IPS-NIHi7 (cell line): ENCODE measurements around the gene ADCY5.

Experiments
- DNase-seq: peaks from one replicate; pipeline ENCODE4 v3.0.0; 2012; ENCODE audit warnings: mixed read lengths; ENCODE audit errors: extremely low spot score

ADCY5 gene

GRCh38 chr3:123386477-123387040, 62.3 kb downstream of the ADCY5 start:
- DNase-seq = no peak

DNA sequence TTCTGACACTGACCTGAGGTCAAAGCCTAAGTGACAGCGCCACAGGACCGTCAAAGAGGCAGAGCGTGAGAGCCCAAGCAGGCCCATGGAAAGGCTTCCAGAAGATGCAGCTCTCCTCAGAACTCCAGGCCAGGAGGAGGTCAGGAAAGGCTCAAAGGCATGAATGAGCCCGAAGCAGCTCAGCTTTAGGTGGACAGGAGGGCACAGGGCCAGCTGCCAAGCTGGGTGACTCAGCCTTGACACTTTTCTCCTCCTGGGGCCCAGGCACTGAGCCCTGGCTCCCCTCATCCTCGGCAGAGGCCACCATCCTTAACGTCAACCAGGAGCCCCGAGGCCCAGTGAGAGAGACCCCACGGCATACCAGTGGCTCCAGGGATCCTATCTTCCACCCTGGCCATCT, 62.9 kb downstream of the ADCY5 start:
- no peak for DNase-seq

DNA sequence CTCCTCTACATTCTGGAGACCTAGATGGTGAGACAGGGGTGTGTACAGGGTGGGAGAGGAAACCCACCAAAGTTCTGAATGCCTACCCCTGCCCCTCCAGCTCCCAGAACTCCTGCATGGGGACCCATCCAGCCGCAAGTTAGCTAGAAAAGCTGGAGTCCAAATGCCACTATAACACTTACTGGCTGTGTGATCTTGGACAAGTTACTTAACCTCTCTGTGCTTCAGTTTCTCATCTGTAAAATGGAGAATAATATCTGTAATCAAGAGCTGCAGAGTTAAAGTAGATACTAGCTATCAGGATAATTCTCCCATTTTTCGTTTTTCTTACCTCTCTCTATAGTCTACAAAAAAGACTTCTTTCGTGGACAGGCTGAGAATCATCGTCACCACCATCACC, 63.4 kb downstream of the ADCY5 start:
- no peak for DNase-seq

- no peak for DNase-seq
Measured at GRCh38 chr3:123385001-123385401, 63.9 kb downstream of the ADCY5 start.

GRCh38 chr3:123384256-123384655, 64.6 kb downstream of the ADCY5 start:
- DNase-seq = no peak

DNA sequence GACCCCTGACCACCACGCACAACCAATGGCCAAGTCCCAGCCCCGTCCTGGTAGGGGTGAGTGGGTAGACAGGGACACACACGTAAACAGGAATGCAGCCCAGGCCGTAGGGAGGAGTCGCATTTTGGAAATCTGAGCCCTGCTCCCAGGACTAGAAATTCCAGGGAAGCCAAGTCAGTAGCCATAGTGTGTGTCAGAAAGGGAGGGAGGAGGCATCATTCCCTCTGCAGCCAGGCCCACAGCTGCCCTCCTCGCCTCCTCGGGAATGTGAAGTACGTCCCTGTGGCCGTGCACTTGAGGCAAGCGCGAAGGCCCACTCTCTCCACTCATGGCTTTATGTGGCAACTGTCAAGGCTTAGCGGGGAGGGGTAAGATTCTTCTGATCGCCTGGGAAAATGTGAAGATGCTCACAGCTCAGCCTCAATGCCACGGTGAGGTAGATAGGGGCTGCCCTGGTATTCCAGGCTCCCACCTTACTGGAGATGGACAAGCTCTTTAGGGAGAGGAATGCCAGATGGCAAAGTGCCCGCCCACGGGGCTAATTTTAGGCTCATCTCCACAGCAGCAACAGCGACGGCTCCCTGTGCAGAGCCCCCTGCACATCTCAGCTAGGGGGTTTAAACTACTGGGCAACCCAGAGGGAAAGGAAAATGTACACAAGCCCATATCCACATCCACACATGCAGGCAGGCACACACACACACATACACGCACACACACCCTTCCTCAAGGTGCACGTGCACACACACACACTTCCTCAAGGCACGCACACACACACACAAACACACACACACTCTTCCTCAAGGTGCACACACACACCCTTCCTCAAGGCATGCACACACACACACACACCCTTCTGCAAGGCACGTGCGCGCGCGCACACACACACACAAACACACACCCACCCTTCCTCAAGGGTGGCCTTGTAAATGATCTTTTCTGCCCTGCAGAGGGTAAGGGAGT, 65.5 kb downstream of the ADCY5 start:
- peak; percentile 68 for DNase-seq

GRCh38 chr3:123380261-123380660, 68.6 kb downstream of the ADCY5 start:
- DNase-seq = no peak

DNA sequence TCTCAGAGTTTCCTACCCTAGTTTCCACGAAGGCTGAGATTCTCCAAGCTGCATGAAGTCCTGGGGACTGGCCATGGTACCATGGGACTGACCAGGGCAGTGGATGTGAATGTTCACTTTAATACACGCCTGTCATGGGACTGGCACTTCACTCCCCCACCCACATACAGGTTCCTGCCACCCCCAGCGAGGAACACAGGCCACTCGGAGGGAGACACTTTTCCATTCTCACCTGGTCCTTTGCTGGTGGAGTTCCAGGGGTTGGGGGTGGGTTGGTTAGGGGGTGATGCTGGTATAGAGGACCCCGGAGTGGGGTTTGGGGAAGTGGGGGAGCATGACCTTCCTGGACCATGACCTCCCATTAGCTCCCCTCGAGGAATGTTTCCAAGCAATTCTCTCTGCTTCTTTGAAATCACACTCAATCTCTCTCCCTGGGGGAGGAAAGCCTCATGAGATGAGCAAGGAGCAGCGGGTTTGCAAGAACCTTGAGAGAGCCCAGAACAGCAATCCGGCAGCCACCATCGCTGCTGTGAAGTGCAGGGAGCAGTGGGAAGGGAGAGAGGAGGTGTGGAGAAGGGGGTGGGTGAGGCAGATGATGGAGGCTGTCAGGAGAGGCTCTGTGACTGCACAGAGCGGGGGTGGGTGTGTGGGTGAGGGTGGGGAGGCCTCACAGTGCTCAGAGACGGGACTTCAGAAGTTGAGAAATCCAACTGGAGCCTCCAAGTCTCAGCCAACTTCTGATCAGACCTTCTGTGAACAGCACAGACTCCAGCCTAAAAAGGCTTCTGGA, 69.7 kb downstream of the ADCY5 start:
- DNase-seq = no peak

- DNase-seq = no peak
Measured at GRCh38 chr3:123378409-123378915, 70.4 kb downstream of the ADCY5 start.

DNA sequence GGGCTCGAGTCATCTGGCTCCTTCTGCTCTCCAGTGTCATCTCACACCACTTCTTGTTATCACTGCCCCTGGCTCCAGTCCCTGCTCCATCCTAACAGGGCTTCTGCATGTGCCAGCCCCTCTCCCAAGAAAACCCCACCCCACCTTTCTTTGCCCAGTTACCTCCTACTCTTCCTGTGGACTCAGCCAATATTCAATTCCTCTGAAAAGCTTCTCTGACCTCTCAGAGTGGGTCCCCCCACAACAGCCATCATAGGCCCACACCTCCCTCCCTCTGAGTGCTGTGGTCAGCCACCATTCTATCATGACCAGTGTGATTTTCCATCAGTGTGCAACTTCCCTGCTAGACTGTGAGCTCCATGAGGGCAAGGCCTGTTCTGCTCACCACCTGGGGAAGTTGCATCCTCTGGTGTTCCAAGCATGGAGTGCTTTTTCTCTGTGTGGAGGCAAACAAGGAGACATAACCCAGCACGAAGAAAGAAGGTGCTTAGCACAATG, 71.6 kb downstream of the ADCY5 start:
- DNase-seq = no peak

DNA sequence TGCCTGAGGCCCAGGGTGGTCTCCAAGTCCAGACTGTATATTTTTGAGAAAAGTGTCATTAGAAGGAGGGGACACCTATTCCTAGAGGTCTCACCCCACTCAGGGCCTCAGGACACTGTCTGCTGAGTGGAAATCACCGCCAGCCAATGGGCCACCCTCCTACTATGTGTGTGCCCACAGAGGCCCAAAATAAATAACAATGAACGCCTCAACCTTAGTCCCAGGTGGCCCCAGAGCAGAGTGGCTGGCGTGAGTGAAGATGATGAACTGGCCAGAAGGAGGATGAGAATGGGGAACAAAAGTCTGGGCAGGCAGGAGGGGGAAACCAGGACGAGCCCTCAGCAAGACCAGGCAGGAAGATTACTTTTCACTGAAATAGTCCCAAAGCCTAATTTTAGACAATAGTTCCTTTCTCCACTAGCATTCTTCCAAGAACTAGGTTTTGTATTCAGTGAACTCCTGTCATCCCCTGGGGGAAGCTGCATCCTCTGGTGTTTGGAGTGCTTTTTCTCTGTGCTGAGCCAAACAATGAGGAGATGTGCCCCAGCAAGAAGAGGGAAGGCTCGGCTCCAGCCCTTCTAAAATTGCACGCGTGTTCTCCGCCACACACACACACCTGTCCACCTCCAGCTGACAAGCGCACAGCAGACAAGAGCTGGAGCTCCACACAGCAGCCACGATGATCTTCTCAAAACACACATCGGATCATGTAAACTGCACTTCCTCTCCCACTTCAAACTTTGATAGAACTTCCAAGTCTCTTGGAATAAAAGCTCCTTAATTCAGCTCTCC, 72.2 kb downstream of the ADCY5 start:
- DNase-seq = no peak

DNA sequence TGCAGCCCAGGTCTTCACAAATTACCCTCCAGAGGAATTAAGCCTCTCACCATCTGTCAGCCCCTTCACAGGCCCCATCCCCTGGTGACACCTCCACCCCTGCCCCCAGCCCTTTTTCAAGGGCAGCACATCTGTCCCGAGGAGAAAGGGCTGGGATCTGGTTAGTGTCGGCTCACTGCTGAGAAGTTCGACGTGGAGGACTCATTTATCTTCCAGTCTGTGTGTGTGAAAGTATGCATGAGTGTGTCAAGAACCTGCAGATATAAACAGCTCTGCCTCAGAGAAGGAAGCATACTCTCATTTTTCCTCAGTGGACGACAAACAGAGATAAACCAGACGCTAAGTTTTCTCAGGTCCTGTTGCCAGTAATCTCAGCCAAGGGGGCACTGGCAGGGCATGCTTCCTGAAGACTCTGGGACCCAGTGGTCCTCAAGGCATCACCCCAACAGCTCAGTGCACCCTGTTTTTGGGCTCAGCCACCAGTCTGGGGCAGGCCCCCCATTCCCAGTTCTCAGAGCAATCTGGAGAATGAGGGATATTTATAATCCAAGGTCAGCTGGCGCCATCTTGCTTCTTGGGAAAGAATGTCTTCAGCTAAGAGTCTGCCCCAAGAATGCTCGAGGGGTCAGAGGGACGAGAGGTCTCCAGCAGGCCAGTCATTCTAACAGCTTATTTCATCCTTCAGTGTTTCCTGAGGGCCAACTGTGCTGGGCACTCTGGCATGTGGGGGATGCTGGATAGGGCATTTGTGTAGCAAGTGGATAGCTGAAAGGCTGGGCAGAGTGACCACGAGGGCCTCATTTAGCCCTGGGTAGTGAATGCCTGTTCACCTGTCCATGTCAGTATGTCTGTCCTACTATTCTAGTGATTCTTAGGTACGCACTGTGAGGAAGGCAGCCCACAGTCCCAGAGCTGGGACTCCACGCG, 73.6 kb downstream of the ADCY5 start:
- no peak for DNase-seq

DNA sequence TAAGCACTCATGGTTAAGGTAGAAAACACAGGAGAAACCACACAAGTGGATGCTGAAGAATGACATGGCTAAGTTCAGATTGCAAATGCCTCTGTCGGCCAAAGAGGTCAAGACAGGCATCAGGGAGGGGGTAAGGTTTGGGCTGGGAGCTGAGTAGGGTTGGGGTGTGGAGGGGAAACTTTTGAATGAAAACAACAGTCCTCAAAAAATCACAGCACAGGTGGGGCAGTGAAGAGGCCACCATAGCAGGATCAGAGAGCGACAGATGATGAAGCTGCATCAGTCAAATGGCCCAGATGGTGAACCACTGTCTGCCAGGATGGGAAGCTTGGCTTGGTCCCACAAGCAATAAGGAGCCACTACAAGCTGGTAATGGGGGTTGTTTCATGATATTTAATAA, 74.9 kb downstream of the ADCY5 start:
- no peak for DNase-seq

DNA sequence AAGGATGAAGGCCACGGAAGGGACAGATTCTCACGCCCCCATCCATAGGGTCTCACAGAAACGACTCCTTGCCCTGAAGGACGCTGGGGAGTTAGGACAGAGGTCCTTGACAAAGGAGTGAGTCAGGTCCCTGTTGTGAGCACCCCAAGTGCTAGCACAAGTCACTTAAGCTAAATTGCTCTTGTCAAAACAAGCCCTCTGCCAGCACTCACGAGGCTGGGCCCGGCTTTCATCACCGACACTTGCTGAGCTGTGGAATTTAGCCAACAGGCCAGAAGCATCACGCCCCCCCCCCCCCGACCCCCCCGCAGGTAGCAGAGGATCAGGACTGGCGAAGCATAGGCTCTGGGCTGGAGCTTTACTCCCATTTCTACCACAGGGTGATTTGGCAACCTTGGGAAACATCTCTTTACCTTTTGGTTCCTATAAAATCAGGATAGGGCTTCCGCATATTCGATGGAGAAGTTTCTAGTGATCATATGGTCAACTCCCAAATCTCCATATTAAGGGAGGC, 75.4 kb downstream of the ADCY5 start:
- no peak for DNase-seq

- no peak for DNase-seq
Measured at GRCh38 chr3:123372686-123373473, 76.0 kb downstream of the ADCY5 start.

DNA sequence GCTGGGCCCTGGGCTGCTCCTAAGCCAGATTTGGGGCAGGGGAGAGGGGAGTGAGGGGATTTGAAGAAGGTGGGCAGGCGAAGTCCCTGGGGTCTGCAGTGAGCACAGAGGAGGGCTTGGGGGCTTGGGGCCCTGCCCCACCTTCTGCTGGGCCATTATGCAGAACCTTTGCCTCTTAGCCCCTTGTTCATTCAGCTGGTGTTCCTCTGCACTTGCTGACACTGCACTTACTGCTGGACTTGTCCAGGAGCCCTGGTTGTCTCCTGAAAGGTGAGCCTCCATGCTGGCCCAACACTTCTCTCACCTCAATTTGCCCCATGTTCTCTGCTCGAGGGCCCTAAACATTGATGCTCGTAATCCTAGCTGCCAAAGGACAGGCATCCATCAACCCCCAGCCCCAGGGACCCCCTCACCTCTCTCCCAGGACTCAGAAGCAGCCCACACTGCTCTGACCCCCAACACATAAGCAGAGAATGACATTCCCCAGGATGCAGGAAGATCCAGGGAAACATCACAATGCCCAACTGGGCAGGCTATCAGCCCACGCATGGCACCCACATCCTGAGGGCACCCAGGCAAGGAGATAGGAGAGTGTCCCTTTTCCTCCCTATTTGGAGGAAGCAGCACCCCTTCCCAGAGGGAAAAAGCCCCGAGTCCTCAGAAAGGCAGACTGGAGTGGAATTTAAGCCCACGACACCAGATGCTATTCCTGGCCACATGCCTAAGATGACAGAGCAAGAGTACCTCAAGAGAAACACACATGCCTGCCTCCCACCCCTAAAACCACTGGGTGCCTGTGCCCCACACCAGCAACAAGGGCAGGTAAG, 76.8 kb downstream of the ADCY5 start:
- DNase-seq = no peak

DNA sequence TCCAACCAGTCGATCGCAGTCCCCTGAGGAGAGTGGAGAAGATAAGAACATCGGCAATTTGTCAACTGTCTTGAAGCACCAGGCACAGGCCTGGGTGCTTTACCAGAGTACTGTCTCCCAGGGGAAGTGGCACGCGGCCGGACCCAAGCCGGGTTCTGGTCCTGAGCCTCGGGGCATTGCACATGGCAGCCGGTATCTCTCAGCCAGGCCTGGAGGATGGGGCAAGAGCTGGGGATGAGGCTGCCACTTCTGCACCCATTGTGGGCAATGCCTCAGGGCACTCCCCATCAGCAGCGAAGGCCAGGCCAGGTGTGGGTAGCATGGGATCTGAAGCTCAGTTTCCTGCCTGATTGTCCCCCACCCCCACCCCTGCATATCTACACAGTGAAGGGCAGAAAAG, 77.5 kb downstream of the ADCY5 start:
- no peak for DNase-seq

- no peak for DNase-seq
Measured at GRCh38 chr3:123370819-123371218, 78.1 kb downstream of the ADCY5 start.
